GM12891 (cell line): ENCODE measurements around the gene MYO7B.

Experiments
- DNase-seq: peaks from one replicate; pipeline ENCODE4 v3.0.0; 2011; ENCODE audit warnings: low spot score; ENCODE audit not compliant: insufficient read length
- FAIRE-seq: peaks from 2 replicates; lab custom pipeline; 2011; peaks lifted over from hg19 to GRCh38; lab: Jason Lieb, UNC
- PAX5 ChIP-seq: IDR thresholded peaks from 2 replicates; pipeline ENCODE4 v1.6.1; 2011; ENCODE audit warnings: low read length, moderate library complexity, mild to moderate bottlenecking; ENCODE audit not compliant: insufficient read depth, severe bottlenecking
- POLR2A ChIP-seq: IDR thresholded peaks from 2 replicates; pipeline ENCODE4 v1.6.1; 2011; ENCODE audit warnings: low read depth, low read length, control low read depth
- POLR2AphosphoS5 ChIP-seq: IDR thresholded peaks from 2 replicates; pipeline ENCODE4 v1.6.1; 2011; ENCODE audit warnings: low read depth, low read length, control low read depth
- POU2F2 ChIP-seq: IDR thresholded peaks from 2 replicates; pipeline ENCODE4 v1.6.1; 2011; ENCODE audit warnings: low read depth, mild to moderate bottlenecking, control low read depth, low read length, moderate library complexity
- SPI1 ChIP-seq: IDR thresholded peaks from 2 replicates; pipeline ENCODE4 v1.6.1; 2011; ENCODE audit warnings: low read depth, low read length, control low read depth
- TAF1 ChIP-seq: IDR thresholded peaks from 2 replicates; pipeline ENCODE4 v1.6.1; 2011; ENCODE audit warnings: low read depth, low read length, control low read depth

Gene MYO7B

DNA sequence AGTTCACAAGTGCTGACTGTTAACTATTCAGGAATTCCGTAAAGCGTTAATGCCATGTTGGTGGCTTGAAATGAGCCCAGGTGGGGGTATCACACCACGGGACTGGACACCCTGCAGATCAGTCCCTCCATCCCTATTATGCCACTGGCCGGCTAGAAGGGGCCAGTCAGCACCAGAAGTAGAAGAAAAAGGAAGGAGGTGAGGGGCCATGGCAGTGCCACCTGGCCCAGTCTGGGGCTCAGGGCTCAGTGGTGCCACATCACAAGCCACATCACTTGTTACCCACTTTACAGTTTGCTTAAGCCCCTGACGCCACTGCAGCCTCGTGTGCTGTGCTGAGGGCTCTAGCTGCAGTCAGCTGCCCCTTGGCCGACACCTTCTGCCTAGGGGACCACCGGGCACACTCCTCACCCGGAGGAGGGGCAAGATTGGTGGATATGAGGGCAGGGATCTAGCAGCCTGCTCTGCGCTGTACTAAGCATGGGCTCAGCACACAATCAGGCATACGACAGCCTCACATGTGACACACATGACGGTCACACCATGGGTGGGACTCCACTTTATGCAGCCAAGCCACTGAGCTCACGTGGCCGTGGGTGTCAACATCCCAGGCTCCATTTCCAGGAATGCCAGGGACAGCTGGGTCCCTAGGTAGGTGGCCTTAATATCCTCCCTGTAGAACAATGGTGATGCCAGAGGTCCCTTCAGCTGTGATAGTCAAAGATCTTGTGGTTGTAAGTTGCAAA, 136.2 kb downstream of the MYO7B start:
- TF ChIP-seq POU2F2 (no peak), POLR2AphosphoS5 (no peak), TAF1 (no peak), POLR2A (no peak), SPI1 (no peak), PAX5 (no peak)

DNA sequence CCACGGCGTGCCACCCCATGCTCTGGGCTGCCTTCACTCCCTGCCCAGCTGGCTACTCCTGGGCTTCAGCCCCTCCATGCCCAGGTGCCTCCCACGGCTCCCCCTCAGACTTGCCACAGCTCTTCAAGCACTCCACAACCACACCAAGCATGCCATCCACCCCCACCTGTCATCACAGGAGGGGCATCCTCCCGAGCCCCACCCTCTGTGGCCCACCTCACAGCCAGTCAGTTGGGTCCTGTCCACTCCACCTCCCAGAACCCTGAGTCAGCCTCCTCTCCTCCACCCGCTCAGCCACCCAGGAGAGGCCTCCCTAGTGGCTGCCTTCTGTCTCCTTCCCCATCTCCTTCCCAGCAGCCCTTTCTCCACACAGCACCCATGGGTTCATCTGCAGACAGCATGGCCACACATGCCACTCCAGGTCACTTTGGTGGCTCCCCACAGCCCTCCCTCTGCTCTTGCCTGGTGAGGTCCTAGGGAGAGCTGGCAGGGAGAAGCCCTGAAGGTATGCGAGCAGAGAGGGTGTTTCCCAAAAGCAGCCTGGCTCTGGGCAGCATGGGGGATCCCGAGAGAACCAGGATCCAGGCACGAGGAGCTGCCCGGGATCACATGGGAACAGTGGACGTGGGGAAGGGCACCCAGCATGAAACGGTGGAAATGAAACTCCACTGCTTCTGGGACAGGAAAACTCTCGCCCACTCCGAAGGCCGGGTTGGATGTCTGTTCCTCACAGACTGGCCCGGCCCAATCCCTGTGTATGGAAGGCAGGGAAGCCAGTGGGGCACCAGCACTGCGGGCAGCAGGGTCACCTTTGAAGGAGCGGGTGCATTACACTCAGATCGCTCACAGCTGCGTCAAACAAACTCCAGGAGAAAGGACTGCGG, 137.1 kb downstream of the MYO7B start:
- DNase-seq (no peak), FAIRE-seq (no peak)
- TF ChIP-seq POU2F2 (no peak), POLR2AphosphoS5 (no peak), POLR2A (no peak), PAX5 (no peak), SPI1 (no peak), TAF1 (no peak)

More for the DNA sequence above, 136.2 kb downstream of the MYO7B start:
- no peak for DNase-seq
- no peak for FAIRE-seq

GRCh38 chr2:127673291-127674069, 138.0 kb downstream of the MYO7B start:
- DNase-seq (no peak), FAIRE-seq (no peak)
- TF ChIP-seq TAF1 (no peak), SPI1 (no peak), PAX5 (no peak), POLR2AphosphoS5 (no peak), POU2F2 (no peak)

DNA sequence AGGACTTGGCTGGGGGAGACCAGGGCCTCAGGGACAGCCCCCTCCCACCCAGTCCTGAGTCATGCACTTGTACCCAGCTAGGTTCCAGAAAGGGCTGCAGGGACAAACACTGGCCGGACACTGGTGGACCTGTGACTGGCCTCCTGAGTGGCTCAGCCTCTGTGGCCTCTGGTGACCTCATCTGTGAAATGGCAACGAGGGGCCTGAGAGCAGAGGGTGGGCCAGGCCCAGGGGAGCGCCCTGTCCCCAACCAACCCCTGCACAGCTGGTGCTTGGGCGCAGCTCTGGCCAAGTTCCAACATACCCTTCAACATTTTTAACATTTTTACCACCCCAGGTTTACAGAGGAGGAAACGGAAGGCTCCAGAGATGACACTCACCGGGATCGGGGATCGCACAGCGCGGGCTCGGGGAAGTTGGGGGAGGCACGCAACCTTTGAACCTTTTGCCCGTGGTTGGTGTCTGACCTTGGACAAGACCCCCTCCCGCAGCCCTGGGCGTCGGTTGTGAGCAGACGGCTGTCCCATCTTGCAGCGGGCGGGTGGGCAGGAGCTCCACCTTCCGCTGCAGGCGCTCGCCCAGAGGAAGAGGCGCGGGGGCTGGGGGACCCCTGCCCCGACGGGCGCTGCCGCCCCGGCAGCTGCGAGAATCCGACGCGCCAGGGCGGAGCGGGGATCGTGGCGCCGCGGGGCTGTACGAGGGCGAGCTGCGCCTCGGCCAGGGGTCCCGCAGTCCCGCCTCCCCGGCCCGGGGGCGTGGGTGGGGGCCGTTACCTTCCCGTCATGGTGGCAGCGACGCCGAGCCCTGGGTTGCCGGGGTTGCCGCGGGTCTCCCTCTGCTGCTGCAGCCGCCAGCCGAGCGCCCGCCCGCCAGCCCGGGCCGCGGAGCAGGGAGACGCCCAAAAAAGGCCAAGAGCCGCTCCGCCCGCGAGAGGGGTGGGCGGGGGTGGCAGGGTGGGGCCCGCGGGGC, 139.0 kb downstream of the MYO7B start:
- no peak for FAIRE-seq
- DNase-seq, result peak; percentile 59
- TF ChIP-seq POLR2A (no peak), PAX5 (no peak), POU2F2 (no peak), POLR2AphosphoS5 (no peak), TAF1 (no peak)

GRCh38 chr2:127675331-127676261, 140.1 kb downstream of the MYO7B start, which contains the start of gene LIMS2:
Gene LIMS2, minus strand, starts transcription at chr2:127675530. Its CDS starts 506 bp downstream, at chr2:127675024.
- TF ChIP-seq SPI1, result no peak
- TF ChIP-seq PAX5, result no peak
- no peak for TF ChIP-seq TAF1
- TF ChIP-seq POLR2A, result no peak
- no peak for TF ChIP-seq POU2F2
- no peak for TF ChIP-seq POLR2AphosphoS5
- no peak for FAIRE-seq
- no peak for DNase-seq

DNA sequence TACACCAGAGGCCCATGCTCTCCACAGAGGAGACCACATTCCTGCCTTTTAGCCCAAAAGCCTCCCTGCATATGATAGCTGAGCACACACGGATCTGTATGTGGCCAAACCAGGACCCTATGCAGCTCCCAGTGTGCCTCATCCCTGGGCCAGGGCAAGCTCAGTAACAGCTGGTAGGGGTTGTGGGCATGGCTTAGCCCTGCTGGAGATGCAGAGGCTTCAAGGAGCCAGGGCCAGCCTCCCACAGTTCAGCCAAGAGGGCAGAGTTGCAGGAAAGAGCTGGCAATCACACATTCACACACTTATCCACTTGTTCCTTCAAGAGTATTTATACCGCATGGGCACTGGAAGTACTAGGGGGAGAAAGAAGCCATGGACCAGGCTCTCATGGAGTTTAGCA, 141.4 kb downstream of the MYO7B start:
- DNase-seq (no peak), FAIRE-seq (no peak)
- no peak for TF ChIP-seq SPI1
- TF ChIP-seq PAX5, result no peak
- no peak for TF ChIP-seq POLR2AphosphoS5
- TF ChIP-seq POLR2A, result no peak
- no peak for TF ChIP-seq POU2F2
- no peak for TF ChIP-seq TAF1

- FAIRE-seq, result no peak
- TF ChIP-seq POU2F2 (no peak), PAX5 (no peak), POLR2A (no peak), SPI1 (no peak), TAF1 (no peak), POLR2AphosphoS5 (no peak)
These were observed 143.0 kb downstream of the MYO7B start for GRCh38 chr2:127678531-127678930.

GRCh38 chr2:127678991-127679390, 143.5 kb downstream of the MYO7B start:
- TF ChIP-seq TAF1, result no peak
- no peak for TF ChIP-seq POLR2A
- no peak for TF ChIP-seq POLR2AphosphoS5
- no peak for TF ChIP-seq SPI1
- no peak for TF ChIP-seq PAX5
- TF ChIP-seq POU2F2, result no peak
- FAIRE-seq (no peak), DNase-seq (no peak)

More at GRCh38 chr2:127678531-127678930, 143.0 kb downstream of the MYO7B start:
- DNase-seq, result no peak
